Measurements from ENCODE around the gene OSBPL8. TPM values are rescaled to one million over a fixed set of nuclear protein-coding genes. Genes with fewer than 3 reads are reported as not detected.

Gene OSBPL8
- total RNA-seq, 1 donor from 2014 or later: 119 TPM

- no peak overlapping the region for H3K9ac ChIP-seq (ENCODE audit: low read length)
- TF ChIP-seq, protein P1, sequence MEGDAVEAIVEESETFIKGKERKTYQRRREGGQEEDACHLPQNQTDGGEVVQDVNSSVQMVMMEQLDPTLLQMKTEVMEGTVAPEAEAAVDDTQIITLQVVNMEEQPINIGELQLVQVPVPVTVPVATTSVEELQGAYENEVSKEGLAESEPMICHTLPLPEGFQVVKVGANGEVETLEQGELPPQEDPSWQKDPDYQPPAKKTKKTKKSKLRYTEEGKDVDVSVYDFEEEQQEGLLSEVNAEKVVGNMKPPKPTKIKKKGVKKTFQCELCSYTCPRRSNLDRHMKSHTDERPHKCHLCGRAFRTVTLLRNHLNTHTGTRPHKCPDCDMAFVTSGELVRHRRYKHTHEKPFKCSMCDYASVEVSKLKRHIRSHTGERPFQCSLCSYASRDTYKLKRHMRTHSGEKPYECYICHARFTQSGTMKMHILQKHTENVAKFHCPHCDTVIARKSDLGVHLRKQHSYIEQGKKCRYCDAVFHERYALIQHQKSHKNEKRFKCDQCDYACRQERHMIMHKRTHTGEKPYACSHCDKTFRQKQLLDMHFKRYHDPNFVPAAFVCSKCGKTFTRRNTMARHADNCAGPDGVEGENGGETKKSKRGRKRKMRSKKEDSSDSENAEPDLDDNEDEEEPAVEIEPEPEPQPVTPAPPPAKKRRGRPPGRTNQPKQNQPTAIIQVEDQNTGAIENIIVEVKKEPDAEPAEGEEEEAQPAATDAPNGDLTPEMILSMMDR (IDR thresholded peaks at IDR 0.05; ENCODE audit: insufficient read depth, low read depth, low read length): no peak
- TF ChIP-seq EZH2 (IDR thresholded peaks at IDR 0.05; ENCODE audit: insufficient read depth, low read length): no peak
- H3K4me1 ChIP-seq (ENCODE audit: insufficient read depth, low read length): peaks cover 18% of the 10 kb centered on the region
- H3K9me3 Mint-ChIP-seq (ENCODE audit: unreplicated experiment): no peaks in the 10 kb centered on the region
- FAIRE-seq (peak; percentile 20), DNase-seq (ENCODE audit: low read depth) (no peak)
- no peak overlapping the region for H3K4me3 Mint-ChIP-seq (ENCODE audit: unreplicated experiment)
- no peak overlapping the region for H2AFZ ChIP-seq (ENCODE audit: low read depth, low read length)
- peaks cover 32% of the 10 kb centered on the region for H3K4me1 Mint-ChIP-seq (ENCODE audit: low read depth, unreplicated experiment)
- H3K4me3 ChIP-seq (ENCODE audit: insufficient read depth, low read depth, low read length): no peak overlapping the region
- H3K27me3 Mint-ChIP-seq (ENCODE audit: low read depth, unreplicated experiment): no peaks in the 10 kb centered on the region
- peaks cover 52% of the 10 kb centered on the region for H4K20me1 ChIP-seq (ENCODE audit: insufficient read depth, low read length)
- H3K79me2 ChIP-seq (ENCODE audit: insufficient read depth, low read length): peaks cover 96% of the 10 kb centered on the region
- no peak overlapping the region for H3K27ac ChIP-seq (ENCODE audit: low read depth, low read length)
- H3K36me3 ChIP-seq (ENCODE audit: insufficient read depth, low read length): no peaks in the 10 kb centered on the region
- H3K27ac Mint-ChIP-seq (ENCODE audit: unreplicated experiment): no peak overlapping the region
- H3K27me3 ChIP-seq (ENCODE audit: insufficient read depth, low read length): no peaks in the 10 kb centered on the region
- no peaks in the 10 kb centered on the region for H3K36me3 Mint-ChIP-seq (ENCODE audit: low read depth, unreplicated experiment)
- no peaks in the 10 kb centered on the region for H3K9me3 ChIP-seq (ENCODE audit: insufficient read depth, low read depth, low read length)
- no peak overlapping the region for H3K4me2 ChIP-seq (ENCODE audit: low read length)
Measured at GRCh38 chr12:76543813-76544347, 15.7 kb downstream of the OSBPL8 start.

DNA sequence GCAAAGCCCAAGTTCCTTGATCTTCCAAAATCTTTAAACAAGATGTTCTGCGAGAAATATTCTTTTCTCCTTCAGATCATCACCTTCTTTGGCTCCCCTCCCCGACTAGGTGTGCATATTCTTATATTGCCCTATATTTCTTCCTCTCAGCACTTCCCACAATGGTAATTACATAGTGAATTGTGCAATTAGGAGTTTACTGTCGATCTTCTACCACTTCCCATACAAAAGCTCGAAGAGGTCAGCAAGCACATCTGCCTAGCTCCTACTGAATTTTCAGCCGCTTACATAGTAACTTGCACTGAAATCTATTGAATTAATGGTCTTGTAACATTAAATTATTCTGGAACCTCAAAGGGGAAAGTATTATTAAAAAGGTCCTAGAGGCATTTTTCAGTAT, 16.7 kb downstream of the OSBPL8 start:
- H3K9me3 Mint-ChIP-seq (ENCODE audit: unreplicated experiment): no peaks in the 10 kb centered on the region
- no peak for DNase-seq (ENCODE audit: low read depth)
- H3K27ac ChIP-seq (ENCODE audit: low read depth, low read length): no peak overlapping the region
- FAIRE-seq: no peak
- no peaks in the 10 kb centered on the region for H3K9me3 ChIP-seq (ENCODE audit: insufficient read depth, low read depth, low read length)
- H3K27me3 Mint-ChIP-seq (ENCODE audit: low read depth, unreplicated experiment): no peaks in the 10 kb centered on the region
- no peak overlapping the region for H2AFZ ChIP-seq (ENCODE audit: low read depth, low read length)
- no peak overlapping the region for H3K4me2 ChIP-seq (ENCODE audit: low read length)
- H3K27ac Mint-ChIP-seq (ENCODE audit: unreplicated experiment): no peak overlapping the region
- no peak overlapping the region for H3K9ac ChIP-seq (ENCODE audit: low read length)
- no peaks in the 10 kb centered on the region for H3K27me3 ChIP-seq (ENCODE audit: insufficient read depth, low read length)
- H3K4me1 Mint-ChIP-seq (ENCODE audit: low read depth, unreplicated experiment): peaks cover 23% of the 10 kb centered on the region
- no peak overlapping the region for H3K4me3 ChIP-seq (ENCODE audit: insufficient read depth, low read depth, low read length)
- H3K4me3 Mint-ChIP-seq (ENCODE audit: unreplicated experiment): no peak overlapping the region
- peaks cover 43% of the 10 kb centered on the region for H4K20me1 ChIP-seq (ENCODE audit: insufficient read depth, low read length)
- no peaks in the 10 kb centered on the region for H3K36me3 ChIP-seq (ENCODE audit: insufficient read depth, low read length)
- H3K79me2 ChIP-seq (ENCODE audit: insufficient read depth, low read length): peaks cover 93% of the 10 kb centered on the region
- H3K4me1 ChIP-seq (ENCODE audit: insufficient read depth, low read length): peaks cover 11% of the 10 kb centered on the region
- TF ChIP-seq, protein P1 (IDR thresholded peaks at IDR 0.05; ENCODE audit: insufficient read depth, low read depth, low read length): no peak
- no peak for TF ChIP-seq EZH2 (IDR thresholded peaks at IDR 0.05; ENCODE audit: insufficient read depth, low read length)
- no peaks in the 10 kb centered on the region for H3K36me3 Mint-ChIP-seq (ENCODE audit: low read depth, unreplicated experiment)

DNA sequence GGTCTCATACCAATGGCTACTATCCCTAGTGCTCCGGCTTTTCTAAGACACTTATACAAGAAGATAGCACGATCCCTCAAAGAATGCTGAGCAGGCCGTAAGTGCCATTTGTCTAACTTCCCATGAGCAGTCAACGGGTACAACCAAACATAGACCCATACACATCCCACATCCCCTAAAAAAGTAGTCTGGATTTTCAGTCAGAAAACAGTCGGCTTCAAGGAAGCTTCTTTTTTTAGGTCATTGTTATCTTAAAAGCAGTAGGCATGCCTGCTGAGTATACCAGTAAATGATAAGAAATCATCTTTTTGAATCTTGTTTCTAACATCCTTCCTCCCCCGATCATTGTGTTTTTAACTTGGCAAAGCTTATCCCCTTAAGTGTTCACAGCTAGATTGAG, 19.8 kb downstream of the OSBPL8 start:
- Mint-ChIP-seq H3K9me3 (ENCODE audit: unreplicated experiment) (no peaks in the 10 kb centered on the region), H3K4me1 (ENCODE audit: low read depth, unreplicated experiment) (peaks cover 10% of the 10 kb centered on the region), H3K27me3 (ENCODE audit: low read depth, unreplicated experiment) (no peaks in the 10 kb centered on the region), H3K27ac (ENCODE audit: unreplicated experiment) (no peak overlapping the region), H3K36me3 (ENCODE audit: low read depth, unreplicated experiment) (no peaks in the 10 kb centered on the region), H3K4me3 (ENCODE audit: unreplicated experiment) (no peak overlapping the region)
- Histone ChIP-seq H2AFZ (ENCODE audit: low read depth, low read length) (no peak overlapping the region), H4K20me1 (ENCODE audit: insufficient read depth, low read length) (peaks cover 34% of the 10 kb centered on the region), H3K79me2 (ENCODE audit: insufficient read depth, low read length) (peaks cover 88% of the 10 kb centered on the region), H3K4me3 (ENCODE audit: insufficient read depth, low read depth, low read length) (no peak overlapping the region), H3K27me3 (ENCODE audit: insufficient read depth, low read length) (no peaks in the 10 kb centered on the region), H3K4me1 (ENCODE audit: insufficient read depth, low read length) (no peaks in the 10 kb centered on the region), H3K27ac (ENCODE audit: low read depth, low read length) (no peak overlapping the region), H3K9me3 (ENCODE audit: insufficient read depth, low read depth, low read length) (no peaks in the 10 kb centered on the region), H3K36me3 (ENCODE audit: insufficient read depth, low read length) (no peaks in the 10 kb centered on the region), H3K9ac (ENCODE audit: low read length) (no peak overlapping the region), H3K4me2 (ENCODE audit: low read length) (no peak overlapping the region)
- no peak for FAIRE-seq
- TF ChIP-seq, protein P1 (IDR thresholded peaks at IDR 0.05; ENCODE audit: insufficient read depth, low read depth, low read length): no peak
- TF ChIP-seq EZH2 (IDR thresholded peaks at IDR 0.05; ENCODE audit: insufficient read depth, low read length): no peak
- no peak for DNase-seq (ENCODE audit: low read depth)

Data from astrocyte (in vitro differentiated cells and primary cell).